A549 (cell line): ENCODE measurements around the gene CD69. TPM values are rescaled to one million over a fixed set of nuclear protein-coding genes. Genes with fewer than 3 reads are reported as not detected.

Experiments
- ATAC-seq, 2 experiments: fragments of 200-7000 bp in 1 of 2; fragments of >200 bp in 1 of 2; cut with Nextera tagmentation in 1 of 2; cut with Tn5 transposase in 1 of 2; 3 replicates each; pipeline versions ENCODE4 v1.8.0 to v1.9.1; 2018 to 2020; ENCODE audit warnings: mild to moderate bottlenecking in 1 of 2, moderate library complexity in 1 of 2
- CTCF ChIA-PET: fragments of 300-600 bp; sonication (Branson Sonifier 250); formaldehyde crosslinking; extraction: SDS; loops from one replicate; lab custom pipeline; 2021; ENCODE audit warnings: antibody characterized with exemption, inconsistent platforms; lab: Yijun Ruan, JAX
- POLR2A ChIA-PET: fragments of 350-600 bp; formaldehyde crosslinking; extraction: SDS; loops from one replicate; lab custom pipeline; 2021; ENCODE audit warnings: antibody characterized with exemption, inconsistent platforms; lab: Yijun Ruan, JAX
- DNase-seq, 2 experiments: peaks; one replicate each; pipeline versions ENCODE4 v3.0.0 to v3.0.0-alpha.2; 2011 to 2016; ENCODE audit warnings: low read depth in 1 of 2, low spot score in 1 of 2
- FAIRE-seq: peaks from 2 replicates; lab custom pipeline; 2011; peaks lifted over from hg19 to GRCh38; lab: Jason Lieb, UNC
- H3K27ac ChIP-seq, 2 experiments: fragments of >200 bp; sonication (Bioruptor Twin); formaldehyde crosslinking; 3 replicates each; pipeline ENCODE4 v1.5.1; 2016 to 2017
- H3K4me1 ChIP-seq: fragments of >200 bp; sonication (Bioruptor Twin); formaldehyde crosslinking; 3 replicates; pipeline ENCODE4 v1.6.1; 2016
- H3K4me2 ChIP-seq: fragments of >200 bp; sonication (Bioruptor Twin); formaldehyde crosslinking; 3 replicates; pipeline ENCODE4 v1.6.1; 2016
- H3K4me3 ChIP-seq: fragments of >200 bp; sonication (Bioruptor Twin); formaldehyde crosslinking; 3 replicates; pipeline ENCODE4 v1.5.1; 2016
- H3K9me3 ChIP-seq: fragments of >200 bp; sonication (Bioruptor Twin); formaldehyde crosslinking; 3 replicates; pipeline ENCODE4 v1.6.1; 2016
- CBX2 ChIP-seq: fragments of 200-600 bp; sonication (generic); IDR thresholded peaks from 2 replicates; pipeline ENCODE4 v1.6.1; 2016; ENCODE audit warnings: low read depth, mild to moderate bottlenecking, borderline replicate concordance
- CBX8 ChIP-seq: fragments of 200-600 bp; sonication (generic); IDR thresholded peaks from 2 replicates; pipeline ENCODE4 v1.6.1; 2016
- CEBPB ChIP-seq, 2 experiments: fragments of >200 bp in 1 of 2; sonication (Bioruptor Twin) in 1 of 2; formaldehyde crosslinking in 1 of 2; IDR thresholded peaks; 2 replicates each; pipeline ENCODE4 v1.6.1; 2012 to 2016
- EHF ChIP-seq: fragments of 250-450 bp; sonication (Bioruptor Pico); IDR thresholded peaks from 2 replicates; pipeline ENCODE4 v1.5.0; 2020; ENCODE audit warnings: mild to moderate bottlenecking
- ESRRA ChIP-seq: fragments of 150-350 bp; IDR thresholded peaks from 2 replicates; pipeline ENCODE4 v1.6.1; 2014; ENCODE audit warnings: mild to moderate bottlenecking, low read length, borderline replicate concordance
- HEYL ChIP-seq: fragments of 250-450 bp; sonication (Bioruptor Pico); IDR thresholded peaks from 2 replicates; pipeline ENCODE4 v1.8.0; 2021; ENCODE audit warnings: mild to moderate bottlenecking, moderate library complexity
- HOXB13 ChIP-seq: fragments of 250-450 bp; sonication (Bioruptor Pico); IDR thresholded peaks from 2 replicates; pipeline ENCODE4 v1.5.0; 2020; ENCODE audit warnings: low read depth, mild to moderate bottlenecking, moderate library complexity
- MAFK ChIP-seq: fragments of 450-650 bp; IDR thresholded peaks from 2 replicates; pipeline ENCODE4 v1.6.1; 2014; ENCODE audit not compliant: partially characterized antibody
- NR3C1 ChIP-seq: fragments of >200 bp; sonication (Bioruptor Twin); formaldehyde crosslinking; IDR thresholded peaks from 3 replicates; pipeline ENCODE4 v1.6.1; 2017
- POLR2A ChIP-seq: IDR thresholded peaks from 2 replicates; pipeline ENCODE4 v1.6.1; 2012; ENCODE audit warnings: mild to moderate bottlenecking, low read length
- POLR2AphosphoS2 ChIP-seq: conservative IDR thresholded peaks from 2 replicates; pipeline ENCODE4 v1.6.1; 2012; ENCODE audit warnings: low read length, improper control_type of control experiment, inconsistent platforms
- RAD21 ChIP-seq, 2 experiments: fragments of >200 bp in 1 of 2; sonication (Bioruptor Twin) in 1 of 2; formaldehyde crosslinking in 1 of 2; IDR thresholded peaks in 1 of 2; conservative IDR thresholded peaks in 1 of 2; 2 replicates in 1 of 2; 3 replicates in 1 of 2; pipeline ENCODE4 v1.6.1; 2012 to 2018; ENCODE audit warnings: inconsistent platforms in 1 of 2
- RARB ChIP-seq: fragments of 250-450 bp; sonication (Bioruptor Pico); IDR thresholded peaks from 2 replicates; pipeline ENCODE4 v1.8.0; 2021; ENCODE audit warnings: mild to moderate bottlenecking, moderate library complexity
- RCOR1 ChIP-seq: fragments of 150-350 bp; IDR thresholded peaks from 2 replicates; pipeline ENCODE4 v1.6.1; 2014; ENCODE audit warnings: antibody characterized with exemption, low read length, low read depth
- SMC3 ChIP-seq: fragments of >200 bp; sonication (Bioruptor Twin); formaldehyde crosslinking; IDR thresholded peaks from 3 replicates; pipeline ENCODE4 v1.6.1; 2018; ENCODE audit warnings: inconsistent platforms
- TP53 ChIP-seq: fragments of 250-450 bp; sonication (Bioruptor Pico); IDR thresholded peaks from 2 replicates; pipeline ENCODE4 v1.5.0; 2021; ENCODE audit warnings: mild to moderate bottlenecking, moderate library complexity
- WGBS: methylation state at CpG from one replicate; pipeline ENCODE4 v1.1.6; 2017; ENCODE audit errors: missing lambda C conversion rate; 5-methylcytosine and 5-hydroxymethylcytosine counted together
- polyA plus RNA-seq, 4 experiments: library from polyadenylated mRNA; depleted of rRNA in 3 of 4; stranded (reverse); fragments of >200 nt; fragmentation: RNase III in 1 of 4; extraction: RNeasy Plus Mini Kit Qiagen cat#74134 plus additional on column Dnase treatment in 1 of 4; gene quantifications; 2 replicates in 3 of 4; 3 replicates in 1 of 4; pipeline ENCODE4 v1.2.3, GENCODE V29; 2011 to 2017
- TF ChIP-seq, protein P1 (sequence below): fragments of >200 bp; sonication (Bioruptor Twin); formaldehyde crosslinking; IDR thresholded peaks from 3 replicates; pipeline ENCODE4 v1.5.1; 2016
- TF ChIP-seq, protein P2 (sequence below): fragments of 150-350 bp; IDR thresholded peaks from 2 replicates; pipeline ENCODE4 v1.6.1; 2014; ENCODE audit warnings: low read depth, mild to moderate bottlenecking, low read length
- TF ChIP-seq, protein P3 (sequence below): fragments of >200 bp; sonication (Bioruptor Twin); formaldehyde crosslinking; IDR thresholded peaks from 3 replicates; pipeline ENCODE4 v1.6.1; 2016

The CD69 gene
- polyA plus RNA-seq, 2 of the 4 experiments (the other 2 are of a cell fraction), result not detected

DNA sequence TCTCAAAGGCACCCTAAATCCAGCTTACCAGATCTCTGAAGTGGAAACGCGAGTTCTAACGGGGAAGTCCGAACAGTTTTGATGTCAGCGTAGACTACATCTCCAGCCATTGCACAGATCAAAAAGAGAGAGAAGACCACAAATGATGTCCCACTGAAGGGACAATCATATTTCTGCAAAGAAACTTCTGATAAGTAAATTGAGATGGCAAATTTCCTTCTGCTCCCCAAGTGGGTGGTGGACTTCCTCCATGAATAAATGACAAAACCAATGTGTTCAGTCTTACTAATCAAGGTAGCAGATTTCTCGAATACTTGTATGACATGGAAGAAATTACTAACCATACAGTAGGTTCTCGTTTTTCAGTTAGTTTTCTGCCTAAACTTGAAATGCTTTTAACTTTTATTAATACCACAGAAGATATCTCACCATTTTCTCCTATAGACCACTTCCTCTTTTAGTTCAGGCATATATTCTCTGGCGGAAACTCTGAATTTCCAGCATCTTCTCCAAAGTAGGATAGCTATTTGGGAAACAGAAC, 27.7 kb downstream of the CD69 start, which contains the start of gene CLECL1:
Gene CLECL1 (minus strand): TSS at position 177 of the 541 bp plus-strand sequence.
- H3K4me2 ChIP-seq, result no peak within 1 kb of the TSS
- no peaks in the 10 kb centered on the region for H3K9me3 ChIP-seq
- no peak within 1 kb of the TSS for H3K4me3 ChIP-seq
- ATAC-seq, result no peak
- WGBS, result 70% methylated on average over 8 of the region's 8 CpGs
- no peaks in the 10 kb centered on the region for H3K4me1 ChIP-seq
- TF ChIP-seq EHF (CRISPR knock-in tag), result no peak
- TF ChIP-seq RCOR1, result no peak
- TF ChIP-seq ESRRA, result no peak
- TF ChIP-seq NR3C1, result no peak
- no peak for TF ChIP-seq RARB (CRISPR knock-in tag)
- TF ChIP-seq, protein P1, sequence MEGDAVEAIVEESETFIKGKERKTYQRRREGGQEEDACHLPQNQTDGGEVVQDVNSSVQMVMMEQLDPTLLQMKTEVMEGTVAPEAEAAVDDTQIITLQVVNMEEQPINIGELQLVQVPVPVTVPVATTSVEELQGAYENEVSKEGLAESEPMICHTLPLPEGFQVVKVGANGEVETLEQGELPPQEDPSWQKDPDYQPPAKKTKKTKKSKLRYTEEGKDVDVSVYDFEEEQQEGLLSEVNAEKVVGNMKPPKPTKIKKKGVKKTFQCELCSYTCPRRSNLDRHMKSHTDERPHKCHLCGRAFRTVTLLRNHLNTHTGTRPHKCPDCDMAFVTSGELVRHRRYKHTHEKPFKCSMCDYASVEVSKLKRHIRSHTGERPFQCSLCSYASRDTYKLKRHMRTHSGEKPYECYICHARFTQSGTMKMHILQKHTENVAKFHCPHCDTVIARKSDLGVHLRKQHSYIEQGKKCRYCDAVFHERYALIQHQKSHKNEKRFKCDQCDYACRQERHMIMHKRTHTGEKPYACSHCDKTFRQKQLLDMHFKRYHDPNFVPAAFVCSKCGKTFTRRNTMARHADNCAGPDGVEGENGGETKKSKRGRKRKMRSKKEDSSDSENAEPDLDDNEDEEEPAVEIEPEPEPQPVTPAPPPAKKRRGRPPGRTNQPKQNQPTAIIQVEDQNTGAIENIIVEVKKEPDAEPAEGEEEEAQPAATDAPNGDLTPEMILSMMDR, result no peak
- TF ChIP-seq CBX8, result no peak
- no peak for DNase-seq
- no peak for FAIRE-seq
- POLR2A ChIA-PET, result no interaction called here
- H3K27ac ChIP-seq, result no peak within 1 kb of the TSS
- CTCF ChIA-PET, result interaction anchor here (0.8 to 1.2 kb wide), 2 partner anchors 16 to 18 kb away, joined by 3 read pairs; no protein-coding TSS in a partner anchor

DNA sequence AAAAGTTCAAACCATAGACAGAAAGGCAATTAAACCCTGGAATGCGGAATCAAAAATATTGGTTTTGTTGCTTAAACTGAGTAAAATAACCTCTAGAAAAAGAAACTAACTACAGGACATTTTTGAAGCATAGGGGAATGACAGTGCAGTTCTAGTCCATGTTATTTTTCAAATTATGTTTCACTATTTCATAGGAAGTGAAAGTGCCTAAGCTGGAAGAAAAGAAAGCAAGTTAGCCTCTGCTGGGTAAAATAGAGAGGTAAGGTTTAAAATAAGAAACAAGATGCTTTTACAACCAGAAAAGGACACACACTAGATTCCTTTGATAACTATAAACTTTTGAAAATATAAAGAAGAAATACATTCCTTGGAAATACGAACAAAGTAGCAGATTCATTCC, 28.9 kb downstream of the CD69 start:
- ChIA-PET CTCF (no interaction called here), POLR2A (no interaction called here)
- no peak overlapping the region for H3K27ac ChIP-seq
- no peaks in the 10 kb centered on the region for H3K9me3 ChIP-seq
- 63% methylated on average over 2 of the region's 2 CpGs for WGBS
- peak; percentile 4 for TF ChIP-seq MAFK
- no peak for TF ChIP-seq CBX2
- TF ChIP-seq, all 56 proteins: peak for 1
- H3K4me2 ChIP-seq, result no peak overlapping the region
- no peak overlapping the region for H3K4me3 ChIP-seq
- H3K4me1 ChIP-seq, result no peaks in the 10 kb centered on the region
- DNase-seq, result no peak
- no peak for FAIRE-seq
- no peak for ATAC-seq

DNA sequence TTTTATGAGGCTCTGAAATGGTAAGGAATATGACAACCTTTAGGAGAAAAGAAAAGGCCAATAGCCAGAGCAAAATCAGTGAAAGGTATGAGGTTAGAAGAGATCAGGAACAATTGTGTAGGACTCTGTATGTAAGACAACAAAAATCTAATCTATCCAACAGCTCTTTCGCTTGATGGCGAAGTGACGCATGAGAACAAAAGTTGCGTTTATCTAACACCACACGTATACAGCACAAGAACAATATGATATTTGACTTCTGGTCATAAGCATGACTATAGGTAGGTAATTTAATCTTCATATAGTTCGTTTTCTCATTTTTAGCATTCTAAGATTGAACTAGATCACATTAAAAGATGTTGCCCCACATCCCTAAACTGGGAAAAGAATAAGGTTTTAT, 29.3 kb downstream of the CD69 start:
- H3K9me3 ChIP-seq, result no peaks in the 10 kb centered on the region
- ATAC-seq, result no peak
- no peak for TF ChIP-seq EHF (CRISPR knock-in tag)
- no peak for TF ChIP-seq POLR2AphosphoS2
- TF ChIP-seq, protein P2, sequence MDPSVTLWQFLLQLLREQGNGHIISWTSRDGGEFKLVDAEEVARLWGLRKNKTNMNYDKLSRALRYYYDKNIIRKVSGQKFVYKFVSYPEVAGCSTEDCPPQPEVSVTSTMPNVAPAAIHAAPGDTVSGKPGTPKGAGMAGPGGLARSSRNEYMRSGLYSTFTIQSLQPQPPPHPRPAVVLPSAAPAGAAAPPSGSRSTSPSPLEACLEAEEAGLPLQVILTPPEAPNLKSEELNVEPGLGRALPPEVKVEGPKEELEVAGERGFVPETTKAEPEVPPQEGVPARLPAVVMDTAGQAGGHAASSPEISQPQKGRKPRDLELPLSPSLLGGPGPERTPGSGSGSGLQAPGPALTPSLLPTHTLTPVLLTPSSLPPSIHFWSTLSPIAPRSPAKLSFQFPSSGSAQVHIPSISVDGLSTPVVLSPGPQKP, result no peak
- no peak for TF ChIP-seq POLR2A
- TF ChIP-seq, protein P3, sequence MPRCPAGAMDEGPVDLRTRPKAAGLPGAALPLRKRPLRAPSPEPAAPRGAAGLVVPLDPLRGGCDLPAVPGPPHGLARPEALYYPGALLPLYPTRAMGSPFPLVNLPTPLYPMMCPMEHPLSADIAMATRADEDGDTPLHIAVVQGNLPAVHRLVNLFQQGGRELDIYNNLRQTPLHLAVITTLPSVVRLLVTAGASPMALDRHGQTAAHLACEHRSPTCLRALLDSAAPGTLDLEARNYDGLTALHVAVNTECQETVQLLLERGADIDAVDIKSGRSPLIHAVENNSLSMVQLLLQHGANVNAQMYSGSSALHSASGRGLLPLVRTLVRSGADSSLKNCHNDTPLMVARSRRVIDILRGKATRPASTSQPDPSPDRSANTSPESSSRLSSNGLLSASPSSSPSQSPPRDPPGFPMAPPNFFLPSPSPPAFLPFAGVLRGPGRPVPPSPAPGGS, result no peak
- TF ChIP-seq HEYL (CRISPR knock-in tag), result no peak
- no peak for TF ChIP-seq HOXB13
- TF ChIP-seq MAFK, result no peak
- no peak for TF ChIP-seq TP53 (CRISPR knock-in tag)
- TF ChIP-seq CEBPB (IDR thresholded peaks at IDR 0.05), result no peak
- no peak for TF ChIP-seq SMC3
- TF ChIP-seq RAD21 (conservative IDR thresholded peaks at IDR 0.05 in 1 of 2, IDR thresholded peaks at IDR 0.05 in 1 of 2), result no peak
- TF ChIP-seq, all 56 proteins: peak for 0
- CTCF ChIA-PET, result no interaction called here
- Histone ChIP-seq H3K4me2 (no peak overlapping the region), H3K4me1 (no peaks in the 10 kb centered on the region), H3K4me3 (no peak overlapping the region), H3K27ac (no peak overlapping the region)
- DNase-seq (no peak), FAIRE-seq (no peak)
- 66% methylated on average over 6 of the region's 6 CpGs for WGBS
- POLR2A ChIA-PET, result no interaction called here
